Nucleus accumbens (tissue), 56 donors: ENCODE measurements around the gene PHACTR1.
"Not testable (repeated sequence)": the region's sequence is repeated elsewhere in the genome, so short reads cannot be mapped to it uniquely, and the experiment has no call there.

Experiments
- DNase-seq, 56 donors: peaks; one replicate each; lab custom pipeline; 2025; lab: John Stamatoyannopoulos, UW

Gene PHACTR1

DNA sequence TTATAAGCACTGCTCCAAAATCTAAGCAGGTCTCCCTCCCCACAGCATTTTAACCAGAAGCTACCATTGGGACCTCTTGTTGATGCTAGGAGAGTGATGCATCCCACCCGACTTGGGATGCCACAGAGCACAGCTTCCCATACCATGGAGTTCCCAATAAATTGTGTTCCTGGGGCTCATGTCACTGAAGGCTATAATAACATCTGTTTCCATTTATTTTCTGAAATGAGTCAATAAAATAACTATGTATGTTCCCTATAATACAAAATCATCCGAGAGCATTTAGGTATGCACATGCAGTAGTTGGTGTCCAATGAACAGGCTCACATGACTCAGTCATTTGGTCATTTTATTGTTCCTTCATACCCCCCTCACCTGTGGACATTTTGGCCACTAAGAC is 407.6 kb downstream of the PHACTR1 start:
- no peak for DNase-seq

- DNase-seq: no peak
These were observed 409.3 kb downstream of the PHACTR1 start for GRCh38 chr6:13125841-13126240.

DNA sequence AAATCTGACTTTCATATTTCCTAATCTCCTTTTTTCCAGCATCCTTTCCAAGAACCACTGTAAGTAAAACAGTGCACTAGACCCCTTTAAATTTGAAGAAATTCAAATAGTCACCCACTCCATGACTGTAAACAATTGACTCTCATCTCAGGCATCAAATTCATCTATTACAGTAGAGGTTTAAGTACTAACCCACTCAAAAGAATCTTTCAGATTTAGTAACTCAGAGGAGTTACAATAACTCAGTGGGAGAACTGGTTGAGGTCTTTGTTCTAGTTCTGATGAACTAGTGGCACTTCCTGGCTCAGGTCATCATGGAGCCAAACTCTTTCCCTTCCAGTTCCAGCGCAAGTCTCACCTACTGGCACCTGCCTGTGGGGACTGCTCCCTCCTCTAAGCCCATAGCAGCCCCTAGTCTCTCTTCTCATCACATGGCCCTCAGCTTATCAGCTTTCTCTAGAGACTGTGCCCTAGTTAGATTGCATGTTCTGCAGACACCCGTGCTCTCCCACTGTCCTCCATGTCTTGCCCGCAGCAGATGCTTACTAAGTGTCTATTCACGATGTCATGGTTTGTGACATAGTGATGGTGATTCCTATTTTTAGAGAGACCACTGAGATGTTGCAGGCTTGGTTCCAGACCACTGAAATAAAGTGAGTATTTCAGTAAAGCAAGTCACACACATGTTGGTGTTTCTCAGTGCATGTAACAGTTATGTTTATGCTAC is 415.5 kb downstream of the PHACTR1 start:
- DNase-seq: no peak

- not testable (repeated sequence) for DNase-seq
These were observed 417.3 kb downstream of the PHACTR1 start for GRCh38 chr6:13133894-13134293.

DNA sequence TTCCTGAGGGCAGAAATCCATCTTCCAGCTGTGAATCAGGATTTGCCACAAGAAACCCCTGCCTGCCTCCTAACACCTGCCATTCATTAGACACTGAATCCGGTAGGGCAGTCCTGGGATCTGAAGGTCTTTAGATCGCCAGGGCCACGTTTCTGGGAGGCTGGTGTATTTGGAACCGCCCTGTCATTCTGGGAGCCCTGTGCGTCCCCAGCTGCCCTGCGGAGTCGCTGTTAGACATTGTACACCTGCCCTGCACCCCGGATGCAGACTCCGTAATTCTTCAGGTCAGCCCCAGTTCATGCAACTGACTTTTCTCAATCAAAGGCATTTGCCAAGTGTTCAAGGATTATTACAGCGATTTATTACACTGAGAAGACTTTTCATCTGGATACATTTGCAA is 418.6 kb downstream of the PHACTR1 start:
- no peak for DNase-seq

GRCh38 chr6:13139119-13139518 is 422.6 kb downstream of the PHACTR1 start:
- no peak for DNase-seq

DNA sequence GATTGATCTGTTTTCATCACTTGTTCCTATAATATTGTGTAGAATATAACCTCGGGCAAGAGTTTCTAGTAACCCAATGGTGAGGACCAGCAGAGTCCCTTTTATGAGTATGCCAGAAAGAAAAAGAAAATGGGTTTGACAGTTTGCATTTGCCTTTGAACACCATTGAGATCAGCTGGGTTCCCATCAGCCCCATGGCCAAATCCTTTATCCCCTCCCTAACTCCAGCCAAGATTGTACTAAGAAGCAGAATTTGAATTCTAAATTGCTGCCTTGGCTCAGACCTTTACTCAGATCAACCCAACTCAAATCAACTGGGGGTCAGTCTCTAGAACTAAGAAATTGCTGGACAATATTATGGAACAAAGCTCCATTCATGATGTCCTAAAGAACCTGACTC is 424.4 kb downstream of the PHACTR1 start:
- DNase-seq: peak in 7 of 56 donors; percentile 2 to 49 (median 14)

- DNase-seq: no peak
These were observed 424.8 kb downstream of the PHACTR1 start for GRCh38 chr6:13141387-13141786.

GRCh38 chr6:13142611-13143010 is 426.0 kb downstream of the PHACTR1 start:
- DNase-seq: no peak

- no peak for DNase-seq
These were observed 429.9 kb downstream of the PHACTR1 start for GRCh38 chr6:13146442-13146841.

DNA sequence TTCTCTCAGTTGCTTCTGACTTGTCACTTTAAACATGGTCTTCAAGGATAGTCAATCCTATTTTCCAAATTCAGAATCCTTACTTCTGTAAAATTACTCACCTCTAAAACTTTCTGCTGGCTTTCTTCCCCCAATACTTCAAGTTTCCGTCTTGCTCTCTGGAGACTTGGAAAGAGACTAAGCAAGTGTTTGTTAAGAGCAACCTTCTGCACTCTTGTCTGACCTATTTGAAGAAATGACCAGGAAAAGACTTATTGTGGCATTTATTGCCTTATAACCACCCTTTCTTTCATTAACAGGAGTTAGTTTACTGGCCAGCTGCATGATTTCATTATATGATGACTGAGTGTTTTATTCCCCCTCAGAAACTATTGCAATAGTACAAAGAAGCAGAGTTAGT is 430.8 kb downstream of the PHACTR1 start:
- no peak for DNase-seq

- no peak for DNase-seq
These were observed 431.2 kb downstream of the PHACTR1 start for GRCh38 chr6:13147782-13148181.

- DNase-seq: no peak
These were observed 436.2 kb downstream of the PHACTR1 start for GRCh38 chr6:13152764-13153163.

GRCh38 chr6:13156381-13156780 is 439.8 kb downstream of the PHACTR1 start:
- no peak for DNase-seq

DNA sequence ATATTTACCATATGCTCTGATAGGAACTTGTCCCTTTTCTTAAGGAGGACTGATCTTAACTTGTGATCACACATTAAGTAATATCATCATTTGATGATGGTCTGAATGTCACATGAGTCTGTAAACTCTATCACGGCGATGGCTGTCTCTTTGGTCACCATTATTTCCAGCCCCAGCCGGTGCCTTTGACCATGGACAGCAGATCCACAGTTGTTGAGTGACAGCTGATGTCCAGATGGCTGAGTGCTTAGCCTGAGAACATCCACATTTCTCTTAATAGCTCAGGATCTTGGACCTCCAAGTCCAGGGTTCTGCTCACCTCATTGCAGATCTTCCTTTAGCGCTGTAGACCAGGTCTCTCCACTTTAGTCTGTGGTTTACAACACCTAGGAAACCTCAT is 440.7 kb downstream of the PHACTR1 start:
- DNase-seq: no peak

DNA sequence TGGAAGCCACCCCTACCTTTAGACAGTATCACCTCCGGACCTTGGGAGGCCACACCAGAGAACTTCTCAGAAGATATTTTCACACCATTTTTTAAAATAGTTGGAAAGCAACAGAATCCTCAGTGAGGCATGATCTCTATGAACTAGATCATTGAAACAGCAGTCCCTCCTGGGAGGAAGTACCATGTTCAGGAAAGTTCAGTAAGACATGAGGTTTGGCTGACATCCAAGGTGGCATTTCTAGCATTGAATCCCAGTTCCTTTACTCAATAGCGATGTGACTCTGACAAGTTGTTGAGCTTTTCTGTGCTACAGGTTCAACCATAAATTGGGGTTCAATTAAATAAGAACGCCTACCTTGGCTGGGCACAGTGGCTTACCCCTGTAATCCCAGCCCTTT is 442.7 kb downstream of the PHACTR1 start:
- DNase-seq: no peak

DNA sequence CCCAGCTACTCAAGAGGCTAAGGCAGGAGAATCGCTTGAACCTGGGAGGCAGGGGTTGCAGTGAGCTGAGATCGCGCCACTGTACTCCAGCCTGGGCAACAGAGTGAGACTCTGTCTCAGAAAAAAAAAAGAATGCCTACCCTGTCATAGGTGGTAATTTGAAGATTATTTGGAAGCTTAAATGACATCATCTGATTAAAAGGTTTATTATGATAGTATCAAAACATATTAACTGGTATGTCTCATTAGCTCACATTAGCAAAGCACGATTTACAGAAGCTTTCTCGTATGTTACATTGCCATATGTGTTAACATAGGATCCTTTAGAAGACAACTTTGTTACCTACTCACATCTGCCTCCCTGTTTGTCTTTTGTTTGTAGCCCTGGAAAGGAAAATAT is 443.3 kb downstream of the PHACTR1 start:
- not testable (repeated sequence) for DNase-seq

DNA sequence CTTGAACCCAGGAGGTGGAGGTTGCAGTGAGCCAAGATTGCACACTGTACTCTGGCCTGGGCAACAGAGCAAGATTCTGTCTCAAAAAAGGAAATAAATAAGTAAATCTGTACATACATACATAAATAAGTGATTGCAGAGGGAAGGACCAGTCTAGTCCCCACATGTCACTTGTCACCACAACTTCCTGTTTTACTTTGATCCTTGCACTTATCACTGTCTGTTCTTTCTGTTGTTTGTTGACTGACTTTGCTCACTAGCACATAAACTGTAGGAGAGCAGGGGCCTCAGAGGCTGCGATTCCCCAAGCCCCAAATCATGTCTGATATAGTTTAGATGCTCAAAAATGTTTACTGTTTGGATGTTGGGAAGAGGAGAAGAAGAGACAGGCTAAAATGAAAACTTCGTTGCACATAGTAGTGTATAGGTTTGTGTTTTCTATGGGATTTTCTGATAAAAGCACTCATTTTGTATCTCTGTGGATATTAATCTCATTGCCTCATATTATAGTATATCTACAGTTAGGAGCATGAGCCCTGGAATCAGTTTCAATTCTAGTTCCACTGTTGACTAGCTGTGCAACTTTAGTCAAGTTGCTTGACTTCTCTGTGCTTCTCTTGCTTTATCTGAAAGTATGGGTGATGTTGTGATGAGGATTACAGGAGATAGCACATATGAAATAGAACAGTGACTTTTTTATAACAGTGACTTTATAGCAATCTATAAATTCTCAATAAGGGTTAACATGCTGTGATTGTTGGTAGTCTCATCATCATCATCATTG is 446.8 kb downstream of the PHACTR1 start:
- no peak for DNase-seq

- no peak for DNase-seq
These were observed 447.7 kb downstream of the PHACTR1 start for GRCh38 chr6:13164291-13164690.

- DNase-seq: no peak
These were observed 449.1 kb downstream of the PHACTR1 start for GRCh38 chr6:13165502-13166172.

DNA sequence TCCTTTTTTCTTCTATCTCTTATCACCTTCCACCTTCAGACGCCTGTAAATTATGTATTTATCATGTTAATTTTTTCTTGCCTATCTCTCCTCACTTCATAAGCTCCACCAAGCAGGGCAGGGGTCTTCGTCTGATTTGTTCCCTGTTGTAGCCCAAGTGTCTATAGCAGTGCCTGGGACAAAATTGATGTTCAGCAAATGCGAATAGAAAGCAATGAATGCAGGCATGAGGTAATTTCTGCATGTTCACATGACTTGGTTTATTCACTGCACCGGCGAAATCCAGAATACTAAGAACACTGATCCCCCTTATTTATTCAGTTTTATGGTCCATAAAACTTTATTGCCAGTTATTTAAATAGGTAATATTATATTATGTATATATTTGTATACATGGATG is 449.7 kb downstream of the PHACTR1 start:
- DNase-seq: no peak

DNA sequence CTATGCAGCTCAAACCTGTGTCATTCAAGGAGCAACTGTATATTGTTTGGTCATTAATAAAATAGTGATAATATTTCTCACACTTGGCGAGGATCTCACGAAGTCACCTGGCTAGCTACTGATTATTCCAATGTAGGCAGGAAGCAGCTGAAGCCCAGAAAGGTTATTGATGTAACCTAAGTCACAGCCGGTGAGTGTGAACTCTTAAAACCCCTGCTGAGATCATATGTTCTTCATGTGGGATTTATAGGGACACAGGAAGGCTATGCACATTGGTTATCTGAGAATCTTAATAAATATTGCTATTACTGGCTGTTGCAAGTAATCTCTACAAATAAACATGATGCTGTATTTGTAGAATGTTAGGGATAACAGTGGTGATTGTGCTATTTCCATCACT is 450.3 kb downstream of the PHACTR1 start:
- DNase-seq: no peak
